Ovary (tissue), 9 donors: Measurements from ENCODE around the gene PAK3. TPM values are rescaled to one million over a fixed set of nuclear protein-coding genes. Genes with fewer than 3 reads are reported as not detected.

Experiments
- DNase-seq, 5 donors: peaks; one replicate each; pipeline ENCODE4 v3.0.0-alpha.2; 2019 to 2020
- H3K27ac ChIP-seq, 2 donors: fragments of 200-600 bp; one replicate each; pipeline versions ENCODE4 v1.5.1 to v1.8.0; 2019 to 2022
- H3K27me3 ChIP-seq: fragments of 200-600 bp; one replicate; pipeline ENCODE4 v1.8.0; 2022
- H3K36me3 ChIP-seq: fragments of 200-600 bp; sonication (generic); one replicate; pipeline ENCODE4 v1.5.1; 2019
- H3K4me1 ChIP-seq: one replicate; pipeline ENCODE4 v1.8.1; 2013; ENCODE audit warnings: mild to moderate bottlenecking, moderate library complexity; ENCODE audit not compliant: insufficient read depth
- H3K4me3 ChIP-seq: fragments of 200-600 bp; sonication (generic); one replicate; pipeline ENCODE4 v1.5.1; 2017
- H3K9me3 ChIP-seq, 2 donors: fragments of 200-600 bp in 1 of 2; sonication (generic) in 1 of 2; one replicate each; pipeline versions ENCODE4 v1.5.1 to v1.8.1; 2013 to 2019; ENCODE audit warnings: mild to moderate bottlenecking in 1 of 2, moderate library complexity in 1 of 2
- EP300 ChIP-seq: sonication (generic); formaldehyde crosslinking; IDR thresholded peaks from one replicate; pipeline ENCODE4 v1.6.1; 2017; ENCODE audit warnings: antibody characterized with exemption
- POLR2A ChIP-seq: fragments of 450-650 bp; IDR thresholded peaks from one replicate; pipeline ENCODE4 v1.6.1; 2017; ENCODE audit warnings: antibody characterized with exemption, mild to moderate bottlenecking, moderate library complexity
- WGBS, 3 donors: extraction: QIAGEN DNeasy Blood & Tissue Kit in 1 of 3; methylation state at CpG; one replicate each; pipeline versions ENCODE4 v1.1.5 to v1.1.7; 2013 to 2017; 5-methylcytosine and 5-hydroxymethylcytosine counted together
- intact Hi-C, 4 donors: fragments of 100-400 bp; cut with DNase I; formaldehyde crosslinking; loops; one replicate each; pipeline versions ENCODE4 v1.11.0 to v1.15.1; 2022 to 2023
- polyA plus RNA-seq, 2 donors: library from polyadenylated mRNA; stranded (reverse); fragments of 200-250 nt in 1 of 2; fragments of 350-450 nt in 1 of 2; fragmentation: Illumina TruSeq in 1 of 2; extraction: RNeasy Lipid Tissue Mini Kit (QIAGEN cat#74804) in 1 of 2; gene quantifications; one replicate each; pipeline ENCODE4 v1.2.3, GENCODE V29; 2013 to 2014
- total RNA-seq, 7 donors: library from RNA; depleted of rRNA in 2 of 7; stranded (reverse); fragments of >200 nt in 2 of 7; fragmentation: NEBNext Ultra II Directional in 3 of 7; extraction: Animal tissue kit (Norgen Biotek cat#: 25700) in 3 of 7; gene quantifications; one replicate each; pipeline versions ENCODE4 v1.1.0 to v1.2.4, GENCODE V29; 2016 to 2023
- TF ChIP-seq, protein P1 (sequence below), 3 donors: fragments of 450-650 bp in 2 of 3; fragments of 200-600 bp in 1 of 3; IDR thresholded peaks; one replicate each; pipeline versions ENCODE4 v1.5.1 to v1.8.0; 2016 to 2022; ENCODE audit warnings: antibody characterized with exemption in 3 of 3, mild to moderate bottlenecking in 1 of 3
- donor health status: DM: no; HTN: no; CAD: no; lungs with moderate emphysema.
- donor health status: DM: no; HTN: no; CAD: no.
- donor health status: Bipolar disorder and iron deficiency.
- donor health status: DM: yes; HTN: yes; CAD: no.
- donor health status: DM: no; HTN: no; CAD: no.
- donor health status: DM: yes; HTN: yes; CAD: no.

Gene PAK3
- total and polyA plus RNA-seq, 9 donors: 0.61 to 15.8 (median 5.4) TPM

- no peak overlapping the region for H3K27ac ChIP-seq
- no peak overlapping the region for H3K4me3 ChIP-seq
- no peak for TF ChIP-seq EP300
- TF ChIP-seq, protein P1, sequence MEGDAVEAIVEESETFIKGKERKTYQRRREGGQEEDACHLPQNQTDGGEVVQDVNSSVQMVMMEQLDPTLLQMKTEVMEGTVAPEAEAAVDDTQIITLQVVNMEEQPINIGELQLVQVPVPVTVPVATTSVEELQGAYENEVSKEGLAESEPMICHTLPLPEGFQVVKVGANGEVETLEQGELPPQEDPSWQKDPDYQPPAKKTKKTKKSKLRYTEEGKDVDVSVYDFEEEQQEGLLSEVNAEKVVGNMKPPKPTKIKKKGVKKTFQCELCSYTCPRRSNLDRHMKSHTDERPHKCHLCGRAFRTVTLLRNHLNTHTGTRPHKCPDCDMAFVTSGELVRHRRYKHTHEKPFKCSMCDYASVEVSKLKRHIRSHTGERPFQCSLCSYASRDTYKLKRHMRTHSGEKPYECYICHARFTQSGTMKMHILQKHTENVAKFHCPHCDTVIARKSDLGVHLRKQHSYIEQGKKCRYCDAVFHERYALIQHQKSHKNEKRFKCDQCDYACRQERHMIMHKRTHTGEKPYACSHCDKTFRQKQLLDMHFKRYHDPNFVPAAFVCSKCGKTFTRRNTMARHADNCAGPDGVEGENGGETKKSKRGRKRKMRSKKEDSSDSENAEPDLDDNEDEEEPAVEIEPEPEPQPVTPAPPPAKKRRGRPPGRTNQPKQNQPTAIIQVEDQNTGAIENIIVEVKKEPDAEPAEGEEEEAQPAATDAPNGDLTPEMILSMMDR (IDR thresholded peaks at IDR 0.05): no peak
- no peak for TF ChIP-seq POLR2A
- no peaks in the 10 kb centered on the region for H3K9me3 ChIP-seq
- H3K4me1 ChIP-seq: no peaks in the 10 kb centered on the region
- peaks cover 2% of the 10 kb centered on the region for H3K27me3 ChIP-seq
- intact Hi-C loops: no loop called here
- WGBS, 3 donors: 77% methylated on average over 2 of the region's 2 CpGs
- DNase-seq: no peak
- H3K36me3 ChIP-seq: no peaks in the 10 kb centered on the region
These were observed 95.6 kb downstream of the PAK3 start for GRCh38 chrX:111191598-111191997.

DNA sequence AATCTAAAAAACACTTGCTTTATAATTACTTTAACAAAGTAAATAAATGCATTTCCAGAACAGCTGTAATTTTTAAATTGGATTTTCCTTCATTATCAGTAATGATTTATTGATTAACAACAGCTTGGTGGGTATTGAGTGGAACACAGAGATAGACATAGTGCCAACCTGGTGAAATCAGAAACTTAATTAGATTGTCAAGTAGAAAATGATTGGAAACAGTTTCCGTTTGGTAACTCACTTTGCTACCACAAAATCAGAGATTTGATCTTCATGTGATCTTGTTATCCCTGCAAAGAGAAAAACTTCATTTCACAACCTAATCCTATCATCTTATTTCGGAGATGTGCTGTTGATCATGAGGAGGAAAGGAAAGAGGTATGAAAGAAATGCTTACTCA lies 103.5 kb downstream of the PAK3 start:
- 50 to 61% (median 60%) methylated on average over 2 of the region's 2 CpGs for WGBS, 3 donors
- Histone ChIP-seq H3K4me3 (no peak overlapping the region), H3K27me3 (peaks cover 2% of the 10 kb centered on the region), H3K36me3 (no peaks in the 10 kb centered on the region), H3K4me1 (no peaks in the 10 kb centered on the region), H3K27ac (no peak overlapping the region), H3K9me3 (no peaks in the 10 kb centered on the region)
- intact Hi-C loops: no loop called here
- no peak for DNase-seq
- TF ChIP-seq EP300 (no peak), POLR2A (no peak)
- TF ChIP-seq, protein P1 (IDR thresholded peaks at IDR 0.05): no peak

GRCh38 chrX:111200327-111200726 lies 104.3 kb downstream of the PAK3 start:
- WGBS, 3 donors: 62 to 69% (median 69%) methylated on average over 3 of the region's 3 CpGs
- no peak for DNase-seq
- no peaks in the 10 kb centered on the region for H3K9me3 ChIP-seq

GRCh38 chrX:111207851-111208250 lies 111.9 kb downstream of the PAK3 start:
- Histone ChIP-seq H3K9me3 (no peaks in the 10 kb centered on the region), H3K4me3 (no peak overlapping the region), H3K27ac (no peak overlapping the region), H3K27me3 (no peaks in the 10 kb centered on the region), H3K4me1 (no peaks in the 10 kb centered on the region), H3K36me3 (no peaks in the 10 kb centered on the region)
- WGBS, 3 donors: 60 to 67% (median 63%) methylated on average over 8 of the region's 8 CpGs
- intact Hi-C loops: no loop called here
- DNase-seq: no peak
- TF ChIP-seq EP300 (no peak), POLR2A (no peak)
- TF ChIP-seq, protein P1 (IDR thresholded peaks at IDR 0.05): no peak

More at GRCh38 chrX:111200327-111200726, 104.3 kb downstream of the PAK3 start:
- no peak overlapping the region for H3K4me3 ChIP-seq
- no peak for TF ChIP-seq POLR2A
- no peak for TF ChIP-seq EP300
- TF ChIP-seq, protein P1 (IDR thresholded peaks at IDR 0.05): no peak
- no peaks in the 10 kb centered on the region for H3K4me1 ChIP-seq
- H3K27ac ChIP-seq: no peak overlapping the region
- H3K36me3 ChIP-seq: no peaks in the 10 kb centered on the region
- H3K27me3 ChIP-seq: peaks cover 2% of the 10 kb centered on the region
- intact Hi-C loops: no loop called here
